Endometrial microvascular endothelial cells (primary cell): ENCODE data around the gene CAMKMT. TPM values are rescaled to one million over a fixed set of nuclear protein-coding genes. Genes with fewer than 3 reads are reported as not detected.
"Not testable (repeated sequence)": the region's sequence is repeated elsewhere in the genome, so short reads cannot be mapped to it uniquely, and the experiment has no call there.

Experiments used
- in situ Hi-C: cut with HindIII; loops from 2 replicates; pipeline ENCODE4 v1.10.0; 2017; ENCODE audit warnings: low sequenced_read_pairs, low pct_unique_long_range_greater_than_20kb; ENCODE audit errors: inconsistent ontology term
- total RNA-seq: library from RNA; depleted of rRNA; stranded (reverse); fragments of >200 nt; gene quantifications from one replicate; pipeline ENCODE4 v1.2.3, GENCODE V29; 2015; ENCODE audit errors: inconsistent ontology term

CAMKMT gene
- total RNA-seq, 1 donor from 2014 or later = 7.2 TPM

DNA sequence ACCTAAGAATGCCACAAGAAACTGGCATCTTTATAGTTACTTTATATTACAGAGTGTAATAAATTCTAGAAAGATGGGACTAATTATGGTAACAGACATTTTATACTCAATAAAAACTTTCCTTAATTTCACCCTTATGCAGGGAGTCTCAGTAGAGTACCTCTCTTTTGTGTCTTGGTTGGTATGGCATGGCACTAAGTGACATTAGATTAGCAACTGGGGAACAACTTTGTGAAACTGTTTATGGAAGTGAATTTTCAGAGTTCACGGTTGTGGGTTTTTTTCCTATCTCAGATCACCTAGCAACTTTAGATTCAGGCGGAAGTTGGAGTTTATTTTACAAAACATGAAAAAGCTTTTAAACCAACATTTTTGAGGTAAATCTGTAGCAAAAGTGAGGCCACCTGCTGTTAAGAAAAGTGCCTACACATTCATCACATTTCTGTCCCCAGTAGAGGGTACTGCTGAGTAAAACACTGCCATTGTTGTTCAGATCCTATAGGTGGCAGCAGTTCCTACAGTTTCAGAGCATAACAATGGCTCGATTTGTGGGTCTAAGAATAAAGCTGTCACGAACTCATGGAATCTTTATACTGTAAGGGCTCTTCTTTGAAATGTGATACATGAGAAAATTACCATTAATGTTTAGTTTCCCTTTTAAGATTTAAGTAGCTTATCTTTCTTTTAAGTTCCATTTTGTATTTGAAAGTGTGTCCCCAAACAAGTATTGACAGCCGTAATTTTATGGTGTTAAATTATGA lies 117.6 kb downstream of the CAMKMT start:
- in situ Hi-C loops = no loop called here

DNA sequence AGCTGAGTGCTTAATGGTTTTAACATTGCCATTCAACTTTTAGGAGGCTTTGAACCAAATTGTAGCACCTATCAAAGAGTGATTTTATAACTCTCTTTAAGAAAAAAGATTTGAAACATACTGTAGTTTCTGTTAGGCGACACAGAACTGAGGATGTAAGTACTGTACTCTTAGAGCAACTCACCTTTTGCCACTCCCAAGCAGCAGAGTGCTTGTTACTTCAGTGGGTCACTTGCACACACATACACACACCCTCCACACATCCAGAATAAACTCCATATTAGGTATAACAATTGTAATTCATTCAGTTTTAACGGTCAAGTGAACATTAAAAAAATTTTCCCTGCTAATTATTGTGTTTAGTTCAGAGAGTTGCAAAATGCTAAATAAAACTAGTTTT lies 118.3 kb downstream of the CAMKMT start:
- in situ Hi-C loops = no loop called here

- in situ Hi-C loops = no loop called here
Measured at GRCh38 chr2:44487052-44487451, 125.3 kb downstream of the CAMKMT start.

- in situ Hi-C loops = no loop called here
Measured at GRCh38 chr2:44490726-44491125, 129.0 kb downstream of the CAMKMT start.

DNA sequence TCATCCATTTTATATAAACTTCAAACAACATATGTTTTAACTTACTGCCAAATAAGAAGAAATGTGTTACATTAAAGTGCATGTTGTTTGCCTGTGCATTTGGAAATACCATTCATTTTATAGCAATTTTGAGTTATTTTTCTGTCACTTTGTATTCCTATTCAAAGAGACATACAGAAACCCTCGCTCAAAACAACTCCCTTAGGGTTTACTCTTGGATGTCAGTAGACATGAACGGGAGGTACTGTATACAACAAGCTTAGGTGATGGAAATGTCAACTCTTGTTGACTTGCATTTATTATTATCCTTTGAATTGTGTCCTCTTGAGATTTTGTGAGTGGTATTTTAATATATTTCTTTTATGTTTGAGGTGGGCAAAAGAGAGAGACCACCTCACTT lies 132.3 kb downstream of the CAMKMT start:
- in situ Hi-C loops = no loop called here

DNA sequence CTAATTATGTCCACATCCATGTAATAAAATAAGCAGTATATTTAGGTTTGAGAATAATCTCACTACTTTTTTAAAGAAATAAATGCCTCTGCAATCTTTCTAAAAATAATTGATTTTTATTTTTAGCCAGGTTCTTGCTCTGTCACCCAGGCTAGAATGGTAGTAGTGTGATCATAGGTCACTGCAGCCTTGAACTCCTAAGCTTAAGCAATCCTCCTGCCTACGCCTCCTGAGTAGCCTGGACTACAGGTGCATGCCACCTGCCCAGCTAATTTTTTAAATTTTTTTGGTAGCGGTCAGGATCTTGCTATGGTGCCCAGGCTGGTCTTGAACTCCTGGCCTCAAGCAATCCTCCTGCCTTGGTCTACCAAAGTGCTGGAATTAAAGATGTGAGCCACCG lies 133.3 kb downstream of the CAMKMT start:
- in situ Hi-C loops = no loop called here

DNA sequence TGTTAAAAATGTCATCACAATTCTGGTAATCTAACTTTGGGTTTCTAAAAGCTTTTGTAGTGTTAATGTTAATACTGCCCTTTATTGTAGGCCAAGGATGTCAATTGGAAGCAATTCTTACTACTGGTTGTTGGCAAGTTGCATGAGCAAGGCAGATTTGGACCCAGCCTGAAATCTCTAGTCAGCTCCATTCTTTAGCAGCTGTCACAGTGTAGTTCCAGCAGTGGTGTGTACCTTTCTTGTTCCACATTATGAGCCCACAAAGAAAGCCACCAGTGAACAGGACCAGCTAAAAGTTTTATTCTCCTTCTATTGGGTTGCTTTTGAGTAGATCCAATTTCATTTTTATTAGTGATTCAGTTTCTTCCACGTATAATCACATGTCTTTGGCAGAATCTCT lies 133.8 kb downstream of the CAMKMT start:
- in situ Hi-C loops = no loop called here

- in situ Hi-C loops = no loop called here
Measured at GRCh38 chr2:44496130-44496529, 134.4 kb downstream of the CAMKMT start.

GRCh38 chr2:44498551-44498950 lies 136.8 kb downstream of the CAMKMT start:
- in situ Hi-C loops = no loop called here

- in situ Hi-C loops = not testable (repeated sequence)
Measured at GRCh38 chr2:44505664-44506063, 143.9 kb downstream of the CAMKMT start.

DNA sequence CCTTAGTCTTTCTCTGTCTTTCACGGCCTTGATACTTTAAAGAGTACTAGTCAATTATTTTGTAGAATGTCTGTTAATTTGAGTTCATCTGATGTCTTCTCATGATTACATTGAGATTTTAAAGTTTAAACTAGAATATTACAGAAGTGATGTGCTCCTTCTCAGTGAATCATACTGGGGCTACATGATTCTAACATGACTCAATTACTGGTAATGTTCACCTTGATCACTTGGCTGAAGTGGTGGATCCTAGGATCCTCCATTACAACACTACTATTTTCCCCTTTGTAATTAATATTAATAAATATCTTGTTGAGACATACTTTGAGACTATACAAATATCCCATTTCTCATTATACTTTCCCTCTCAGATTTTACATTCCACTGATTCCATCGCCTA lies 148.5 kb downstream of the CAMKMT start:
- in situ Hi-C loops = no loop called here

- in situ Hi-C loops = no loop called here
Measured at GRCh38 chr2:44515416-44515815, 153.7 kb downstream of the CAMKMT start.

- in situ Hi-C loops = no loop called here
Measured at GRCh38 chr2:44519026-44519425, 157.3 kb downstream of the CAMKMT start.

GRCh38 chr2:44522846-44523245 lies 161.1 kb downstream of the CAMKMT start:
- in situ Hi-C loops = no loop called here

GRCh38 chr2:44524347-44524926 lies 162.7 kb downstream of the CAMKMT start:
- in situ Hi-C loops = no loop called here

- in situ Hi-C loops = no loop called here
Measured at GRCh38 chr2:44526352-44526751, 164.6 kb downstream of the CAMKMT start.

DNA sequence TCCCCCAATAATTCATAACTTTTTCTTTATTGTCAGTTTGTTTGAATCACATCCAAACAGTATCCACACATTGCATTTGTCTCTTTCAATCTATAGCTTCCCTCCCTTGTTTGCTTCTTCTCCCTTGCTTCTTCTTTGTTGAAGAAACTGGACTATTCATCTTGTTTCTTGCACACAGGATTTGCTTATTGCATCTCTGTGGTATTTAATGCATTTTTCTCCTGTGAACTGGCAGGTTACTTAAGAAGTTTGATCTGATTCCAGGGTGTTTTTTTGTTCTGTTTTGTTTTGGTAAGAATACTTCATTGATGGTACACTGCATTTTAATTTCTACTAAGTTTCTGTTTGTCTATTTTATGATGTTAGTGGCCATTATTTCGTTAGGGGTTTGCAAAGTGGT lies 166.8 kb downstream of the CAMKMT start:
- in situ Hi-C loops = no loop called here

DNA sequence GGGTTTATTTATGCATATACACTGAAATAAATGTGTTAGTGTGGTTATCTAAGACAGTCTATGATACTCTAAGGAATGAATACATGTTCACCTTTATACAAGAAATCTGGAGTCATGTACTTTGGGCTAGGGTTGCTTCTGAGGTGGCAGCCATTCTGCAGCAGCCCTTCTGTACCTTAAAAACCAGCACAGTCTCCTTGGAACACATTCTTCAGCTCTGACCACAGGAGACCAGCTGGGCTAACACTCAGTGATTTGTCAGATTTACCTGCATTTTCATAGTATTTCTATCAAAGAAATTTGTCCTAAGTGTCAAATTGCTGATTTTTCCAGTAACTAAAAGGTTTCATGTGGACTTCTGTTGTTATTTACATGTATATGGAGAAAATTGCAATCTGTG lies 167.7 kb downstream of the CAMKMT start:
- in situ Hi-C loops = no loop called here

DNA sequence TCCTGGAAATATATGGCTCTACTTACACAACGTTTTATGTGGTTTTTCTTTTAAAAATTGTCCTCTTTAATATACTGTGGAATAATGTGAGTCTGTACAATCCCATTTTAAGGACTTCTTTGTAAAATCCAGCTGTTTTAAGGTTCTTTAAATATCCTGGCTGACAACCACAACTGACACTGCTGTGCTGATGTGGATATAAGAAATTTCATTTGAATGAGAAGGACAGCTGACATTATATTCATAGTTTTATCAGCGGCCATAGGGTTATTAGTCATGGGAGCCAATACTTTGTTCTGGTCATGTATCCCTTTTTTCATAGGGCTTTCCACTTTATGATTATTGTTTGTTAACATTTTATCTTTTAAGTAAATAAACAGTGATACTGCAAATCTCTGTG lies 169.5 kb downstream of the CAMKMT start:
- in situ Hi-C loops = no loop called here

- in situ Hi-C loops = no loop called here
Measured at GRCh38 chr2:44532031-44532430, 170.3 kb downstream of the CAMKMT start.

GRCh38 chr2:44533508-44533907 lies 171.8 kb downstream of the CAMKMT start:
- in situ Hi-C loops = no loop called here
